GM19238 (cell line): Measurements from ENCODE around the gene CRYBB1.
A peak's percentile ranks its signal among the peaks of the same experiment; 100 is the strongest.

Experiments
- DNase-seq: peaks from one replicate; pipeline ENCODE4 v3.0.0; 2011; ENCODE audit warnings: low spot score; ENCODE audit not compliant: insufficient read length

CRYBB1 gene

GRCh38 chr22:26608129-26608528, 9.7 kb downstream of the CRYBB1 start:
- no peak for DNase-seq

- DNase-seq: no peak
Measured at GRCh38 chr22:26606611-26607010, 11.2 kb downstream of the CRYBB1 start.

- no peak for DNase-seq
Measured at GRCh38 chr22:26604368-26604767, 13.5 kb downstream of the CRYBB1 start.

GRCh38 chr22:26602127-26602526, 15.7 kb downstream of the CRYBB1 start:
- no peak for DNase-seq

GRCh38 chr22:26601726-26602125, 16.1 kb downstream of the CRYBB1 start:
- DNase-seq: no peak

GRCh38 chr22:26599505-26599904, 18.3 kb downstream of the CRYBB1 start:
- no peak for DNase-seq

- no peak for DNase-seq
Measured at GRCh38 chr22:26597480-26597879, 20.3 kb downstream of the CRYBB1 start.

- no peak for DNase-seq
Measured at GRCh38 chr22:26597026-26597425, 20.8 kb downstream of the CRYBB1 start.

- no peak for DNase-seq
Measured at GRCh38 chr22:26593763-26594162, 24.1 kb downstream of the CRYBB1 start.

- DNase-seq: peak; percentile 58
Measured at GRCh38 chr22:26592421-26592891, 25.4 kb downstream of the CRYBB1 start.

GRCh38 chr22:26589845-26590736, 27.7 kb downstream of the CRYBB1 start, which contains the start of gene TPST2:
TSS of gene TPST2 (minus strand) at chr22:26590132. CDS start at chr22:26541630, 48,502 bp downstream.
- DNase-seq: peak; percentile 73

- no peak for DNase-seq
Measured at GRCh38 chr22:26589367-26589844, 28.4 kb downstream of the CRYBB1 start.

- no peak for DNase-seq
Measured at GRCh38 chr22:26588729-26589366, 29.0 kb downstream of the CRYBB1 start.

GRCh38 chr22:26587991-26588613, 29.7 kb downstream of the CRYBB1 start:
- no peak for DNase-seq

GRCh38 chr22:26586556-26587325, 31.1 kb downstream of the CRYBB1 start:
- DNase-seq: no peak

- no peak for DNase-seq
Measured at GRCh38 chr22:26585104-26585790, 32.6 kb downstream of the CRYBB1 start.

- DNase-seq: no peak
Measured at GRCh38 chr22:26584010-26584409, 33.8 kb downstream of the CRYBB1 start.

- DNase-seq: no peak
Measured at GRCh38 chr22:26581633-26582168, 36.1 kb downstream of the CRYBB1 start.

- DNase-seq: no peak
Measured at GRCh38 chr22:26581026-26581425, 36.8 kb downstream of the CRYBB1 start.
